GM13976 (cell line): Measurements from ENCODE around the gene MIX23.

Experiments used
- DNase-seq: peaks from one replicate; pipeline ENCODE4 v3.0.0; 2012; ENCODE audit warnings: low spot score
- CTCF ChIP-seq: IDR thresholded peaks from 2 replicates; pipeline ENCODE4 v1.5.1; 2012; ENCODE audit warnings: borderline replicate concordance, mild to moderate bottlenecking; ENCODE audit not compliant: insufficient read depth; ENCODE audit errors: extremely low read depth, missing control alignments, control extremely low read depth
- in situ Hi-C: fragments of 300-500 bp; cut with MboI; formaldehyde crosslinking; loops from one replicate; pipeline ENCODE4 v1.12.0; 2022; ENCODE audit warnings: low sequenced_read_pairs, mixed read lengths, inconsistent platforms; ENCODE audit not compliant: unreplicated experiment

Gene MIX23

GRCh38 chr3:122322095-122323075, 60.6 kb downstream of the MIX23 start:
- in situ Hi-C loops, result no loop called here
- peak; percentile 60 for DNase-seq
- no peak for TF ChIP-seq CTCF

- no peak for TF ChIP-seq CTCF
- no peak for DNase-seq
- in situ Hi-C loops, result no loop called here
Observed at GRCh38 chr3:122318620-122319019, 64.4 kb downstream of the MIX23 start.

GRCh38 chr3:122316368-122316767, 66.7 kb downstream of the MIX23 start:
- DNase-seq, result no peak
- TF ChIP-seq CTCF, result no peak
- in situ Hi-C loops, result no loop called here

- DNase-seq, result no peak
- TF ChIP-seq CTCF, result no peak
- in situ Hi-C loops, result no loop called here
Observed at GRCh38 chr3:122315619-122316018, 67.4 kb downstream of the MIX23 start.

GRCh38 chr3:122314228-122314876, 68.7 kb downstream of the MIX23 start:
- TF ChIP-seq CTCF, result no peak
- no peak for DNase-seq
- in situ Hi-C loops, result no loop called here

GRCh38 chr3:122313281-122313680, 69.8 kb downstream of the MIX23 start:
- in situ Hi-C loops, result no loop called here
- no peak for TF ChIP-seq CTCF
- DNase-seq, result no peak
